MCF 10A (cell line): Measurements from ENCODE around the gene PFN2. TPM values are rescaled to one million over a fixed set of nuclear protein-coding genes. Genes with fewer than 3 reads are reported as not detected.

ENCODE experiments used
- Bru-seq: library from RNA; stranded (reverse); fragments of 400-500 nt; gene quantifications from one replicate; lab custom pipeline; 2021; lab: Mats Ljungman, UMichigan
- BruChase-seq, 2 experiments: library from RNA; stranded (reverse); fragments of 400-500 nt; gene quantifications; one replicate each; lab custom pipeline; 2021; lab: Mats Ljungman, UMichigan
- BruUV-seq: library from RNA; stranded (reverse); fragments of 400-500 nt; replicated peaks from 2 replicates; lab custom pipeline; 2021; lab: Mats Ljungman, UMichigan
- CTCF ChIA-PET: fragments of 300-600 bp; sonication (Branson Sonifier 250); formaldehyde crosslinking; extraction: SDS; loops from one replicate; lab custom pipeline; 2021; ENCODE audit warnings: antibody characterized with exemption, inconsistent platforms; lab: Yijun Ruan, JAX
- POLR2A ChIA-PET: fragments of 300-600, 350-650 bp; sonication (Branson Sonifier 250); formaldehyde crosslinking; extraction: SDS; loops from one replicate; lab custom pipeline; 2020; ENCODE audit warnings: antibody characterized with exemption, inconsistent platforms; lab: Yijun Ruan, JAX
- DNase-seq: peaks from one replicate; pipeline ENCODE4 v3.0.0-alpha.2; 2018; ENCODE audit not compliant: unreplicated experiment
- H3K27ac Mint-ChIP-seq: one replicate; pipeline ENCODE4 v1.8.0; 2022; ENCODE audit warnings: mild to moderate bottlenecking, low read depth, mixed read lengths; ENCODE audit not compliant: unreplicated experiment
- H3K27me3 Mint-ChIP-seq: one replicate; pipeline ENCODE4 v1.8.0; 2022; ENCODE audit warnings: mixed read lengths; ENCODE audit not compliant: insufficient read depth, unreplicated experiment
- H3K36me3 Mint-ChIP-seq: one replicate; pipeline ENCODE4 v1.8.0; 2022; ENCODE audit warnings: mild to moderate bottlenecking, moderate library complexity, mixed read lengths; ENCODE audit not compliant: insufficient read depth, unreplicated experiment
- H3K4me1 Mint-ChIP-seq: one replicate; pipeline ENCODE4 v1.8.0; 2022; ENCODE audit warnings: mixed read lengths; ENCODE audit not compliant: insufficient read depth, unreplicated experiment
- H3K4me3 Mint-ChIP-seq: one replicate; pipeline ENCODE4 v1.8.0; 2022; ENCODE audit warnings: mild to moderate bottlenecking, moderate library complexity, mixed read lengths; ENCODE audit not compliant: unreplicated experiment
- H3K9me3 Mint-ChIP-seq: one replicate; pipeline ENCODE4 v1.8.0; 2022; ENCODE audit warnings: mixed read lengths; ENCODE audit not compliant: unreplicated experiment
- intact Hi-C: fragments of 100-400 bp; cut with micrococcal nuclease; formaldehyde crosslinking; loops from 2 replicates; pipeline ENCODE4 v1.14.1; 2022
- long read RNA-seq: library from polyadenylated mRNA; stranded (forward); transcript quantifications from one replicate; pipeline ENCODE4 v2.0.0, GENCODE V29; 2022
- total RNA-seq: library from RNA; stranded (reverse); gene quantifications from 2 replicates; pipeline ENCODE4 v1.2.3, GENCODE V29; 2022
- TF ChIP-seq, protein P1 (sequence below): fragments of 200-600 bp; IDR thresholded peaks from one replicate; pipeline ENCODE4 v1.8.0; 2022; ENCODE audit warnings: antibody characterized with exemption, mild to moderate bottlenecking; ENCODE audit not compliant: unreplicated experiment

Gene PFN2, protein sequence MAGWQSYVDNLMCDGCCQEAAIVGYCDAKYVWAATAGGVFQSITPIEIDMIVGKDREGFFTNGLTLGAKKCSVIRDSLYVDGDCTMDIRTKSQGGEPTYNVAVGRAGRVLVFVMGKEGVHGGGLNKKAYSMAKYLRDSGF
- total RNA-seq (117 and 142 TPM in 2 replicates), Bru-seq, nascent RNA (percentile 50 among the genes with signal in this experiment), BruChase-seq, experiment 1, labeled RNA remaining after a 6-hour chase (percentile 69 among the genes with signal in this experiment), BruChase-seq, experiment 2, labeled RNA remaining after a 2-hour chase (percentile 60 among the genes with signal in this experiment)
- long read RNA-seq, transcript PFN2-201 (3 exons, 2,261 nt): minor isoform, 22 of 257 reads
- long read RNA-seq, transcript PFN2-203 (3 exons, 1,780 nt): major isoform, 208 of 257 reads
- long read RNA-seq, transcript PFN2-207 (3 exons, 894 nt): minor isoform, 6 of 257 reads
- long read RNA-seq, partial matches to known transcripts: 5 of 257 reads
- long read RNA-seq, other reads (novel, unspliced or antisense): 16 of 257 reads

DNA sequence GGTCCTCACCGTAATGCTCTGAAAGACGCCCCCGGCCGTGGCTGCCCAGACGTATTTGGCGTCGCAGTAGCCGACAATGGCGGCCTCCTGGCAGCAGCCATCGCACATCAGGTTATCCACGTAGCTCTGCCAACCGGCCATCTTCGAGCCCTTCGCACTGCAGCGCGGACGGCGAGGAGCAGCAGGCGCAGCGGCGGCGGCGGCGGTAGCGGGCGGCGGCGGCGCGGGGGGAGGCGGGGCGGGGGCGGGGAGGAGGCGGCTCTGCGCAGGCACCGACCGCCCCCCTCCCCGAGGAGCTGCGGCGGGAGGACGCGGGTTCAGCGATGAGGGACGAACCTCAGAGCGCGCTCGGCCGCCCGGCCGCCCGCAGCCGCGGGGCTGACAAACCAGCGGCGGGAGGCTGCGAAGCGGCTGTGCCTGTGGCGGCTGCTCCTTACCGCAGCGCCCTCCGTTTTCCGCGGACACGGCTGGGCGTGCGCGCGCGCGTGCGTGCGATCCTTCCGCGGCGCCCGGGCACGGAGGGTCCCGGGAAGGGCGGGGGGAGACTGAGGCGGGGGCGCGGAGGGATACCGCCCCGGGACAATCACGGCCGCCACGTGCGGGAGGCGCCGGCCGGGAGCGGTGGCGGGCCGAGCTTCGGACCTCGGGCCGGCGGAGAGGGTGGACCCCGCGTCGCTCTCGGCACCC, at the start of gene PFN2:
Gene PFN2 (minus strand): TSS at position 180 of the 687 bp plus-strand sequence. CDS start 39 bp downstream, at position 141.
- no peaks in the 10 kb centered on the region for H3K9me3 Mint-ChIP-seq
- intact Hi-C loops: loop anchor here (1.0 kb wide), 1 partner anchor 213 kb away; no protein-coding TSS in a partner anchor
- H3K4me1 Mint-ChIP-seq: peaks cover 23% of the 10 kb centered on the region
- peaks cover 23% of the 10 kb centered on the region for H3K36me3 Mint-ChIP-seq
- CTCF ChIA-PET: interaction anchor here (1.1 to 2.0 kb wide), 4 partner anchors 208 to 526 kb away, joined by 3 to 8 read pairs (median 4); no protein-coding TSS in a partner anchor
- POLR2A ChIA-PET: interaction anchor here (0.6 to 9.7 kb wide), 21 partner anchors 8 to 791 kb away, joined by 3 to 119 read pairs (median 4); partner anchors contain the start of genes EIF2A, RNF13, SERP1 and TSC22D2
- peak; percentile 67 for DNase-seq
- H3K27ac Mint-ChIP-seq: peak within 1 kb of the TSS; percentile 84
- BruUV-seq: no TSS peak
- peak within 1 kb of the TSS; percentile 80 for H3K4me3 Mint-ChIP-seq
- TF ChIP-seq, protein P1, sequence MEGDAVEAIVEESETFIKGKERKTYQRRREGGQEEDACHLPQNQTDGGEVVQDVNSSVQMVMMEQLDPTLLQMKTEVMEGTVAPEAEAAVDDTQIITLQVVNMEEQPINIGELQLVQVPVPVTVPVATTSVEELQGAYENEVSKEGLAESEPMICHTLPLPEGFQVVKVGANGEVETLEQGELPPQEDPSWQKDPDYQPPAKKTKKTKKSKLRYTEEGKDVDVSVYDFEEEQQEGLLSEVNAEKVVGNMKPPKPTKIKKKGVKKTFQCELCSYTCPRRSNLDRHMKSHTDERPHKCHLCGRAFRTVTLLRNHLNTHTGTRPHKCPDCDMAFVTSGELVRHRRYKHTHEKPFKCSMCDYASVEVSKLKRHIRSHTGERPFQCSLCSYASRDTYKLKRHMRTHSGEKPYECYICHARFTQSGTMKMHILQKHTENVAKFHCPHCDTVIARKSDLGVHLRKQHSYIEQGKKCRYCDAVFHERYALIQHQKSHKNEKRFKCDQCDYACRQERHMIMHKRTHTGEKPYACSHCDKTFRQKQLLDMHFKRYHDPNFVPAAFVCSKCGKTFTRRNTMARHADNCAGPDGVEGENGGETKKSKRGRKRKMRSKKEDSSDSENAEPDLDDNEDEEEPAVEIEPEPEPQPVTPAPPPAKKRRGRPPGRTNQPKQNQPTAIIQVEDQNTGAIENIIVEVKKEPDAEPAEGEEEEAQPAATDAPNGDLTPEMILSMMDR: no peak
- H3K27me3 Mint-ChIP-seq: no peaks in the 10 kb centered on the region

DNA sequence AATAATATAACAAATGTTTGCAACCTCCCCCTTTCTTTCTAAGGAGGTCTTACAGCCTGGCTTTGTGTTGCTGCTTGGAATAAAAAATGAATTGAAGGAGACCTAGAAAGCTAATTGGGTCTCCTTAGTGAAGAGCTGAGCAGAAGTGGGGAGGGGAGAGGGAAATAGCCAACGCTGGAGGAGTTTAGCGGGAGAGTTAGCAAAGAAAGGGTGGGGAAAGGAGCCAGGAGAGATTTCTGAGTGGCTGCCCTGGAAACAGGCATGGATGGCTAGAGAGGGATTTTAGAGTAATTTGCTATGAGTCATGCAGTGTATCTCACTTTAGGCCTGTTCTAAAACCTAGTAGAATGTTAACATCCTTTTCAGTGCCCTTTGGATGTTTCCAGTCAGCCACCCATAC, 45.2 kb upstream of the PFN2 start:
- Mint-ChIP-seq H3K4me1 (peaks cover 5% of the 10 kb centered on the region), H3K9me3 (no peaks in the 10 kb centered on the region), H3K4me3 (no peak overlapping the region), H3K27ac (no peak overlapping the region), H3K27me3 (no peaks in the 10 kb centered on the region), H3K36me3 (no peaks in the 10 kb centered on the region)
- intact Hi-C loops: no loop called here
- CTCF ChIA-PET: interaction anchor here (0.7 kb wide), 1 partner anchor 434 kb away, joined by 4 read pairs; no protein-coding TSS in a partner anchor
- POLR2A ChIA-PET: no interaction called here
- no peak for DNase-seq
- TF ChIP-seq, protein P1: no peak
- BruUV-seq: no TSS peak

DNA sequence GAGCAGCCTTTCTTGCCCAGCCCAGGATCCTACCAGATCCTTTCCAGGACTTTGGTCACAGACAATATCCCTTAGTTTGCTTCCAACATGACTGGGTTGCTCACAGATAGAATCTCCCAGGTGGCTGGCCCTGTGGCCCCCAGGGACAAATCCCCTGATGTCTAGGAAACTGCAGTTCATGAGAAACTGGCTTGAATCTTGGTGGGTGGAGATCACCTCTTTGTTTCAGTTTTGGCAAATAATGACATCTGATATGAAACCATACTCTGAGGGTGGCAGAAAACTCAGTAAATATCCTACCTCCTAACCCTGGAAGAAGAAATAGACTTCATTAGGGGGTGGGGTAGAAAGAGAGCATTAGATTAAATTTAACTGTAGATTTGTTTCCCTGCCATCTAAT, 44.1 kb upstream of the PFN2 start:
- Mint-ChIP-seq H3K9me3 (no peaks in the 10 kb centered on the region), H3K27me3 (no peaks in the 10 kb centered on the region), H3K36me3 (no peaks in the 10 kb centered on the region), H3K27ac (no peak overlapping the region), H3K4me3 (no peak overlapping the region), H3K4me1 (no peaks in the 10 kb centered on the region)
- POLR2A ChIA-PET: interaction anchor here (0.7 kb wide), 1 partner anchor 446 kb away, joined by 3 read pairs; no protein-coding TSS in a partner anchor
- TF ChIP-seq, protein P1: no peak
- DNase-seq: no peak
- intact Hi-C loops: no loop called here
- no TSS peak for BruUV-seq
- CTCF ChIA-PET: no interaction called here

DNA sequence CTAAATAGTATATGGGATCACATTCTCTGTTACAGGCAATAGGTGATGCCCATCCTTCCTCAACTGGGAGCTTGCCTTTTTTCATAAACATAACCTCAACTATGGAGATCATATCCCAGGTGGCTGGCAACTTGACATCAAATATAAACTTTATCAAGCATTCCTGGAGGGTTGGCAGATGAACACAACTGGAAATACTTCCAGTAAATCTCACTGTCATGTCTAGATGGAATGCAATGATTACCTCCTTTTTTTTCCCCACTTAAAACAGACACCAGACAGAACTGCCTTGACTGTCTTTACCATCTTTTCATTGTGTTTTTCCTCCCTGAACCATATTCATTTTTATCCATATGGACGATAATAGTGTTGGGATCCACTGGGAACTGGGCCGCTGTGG, 43.1 kb upstream of the PFN2 start:
- POLR2A ChIA-PET: no interaction called here
- intact Hi-C loops: no loop called here
- CTCF ChIA-PET: interaction anchor here (0.6 kb wide), 1 partner anchor 724 kb away, joined by 3 read pairs; no protein-coding TSS in a partner anchor
- Mint-ChIP-seq H3K4me1 (no peaks in the 10 kb centered on the region), H3K27ac (no peak overlapping the region), H3K9me3 (no peaks in the 10 kb centered on the region), H3K4me3 (no peak overlapping the region), H3K27me3 (no peaks in the 10 kb centered on the region), H3K36me3 (no peaks in the 10 kb centered on the region)
- no TSS peak for BruUV-seq
- no peak for DNase-seq
- TF ChIP-seq, protein P1: no peak
